Lower leg skin (tissue), 3 donors: ENCODE measurements around the gene AXIN2.

Source experiments
- POLR2A ChIP-seq, 2 donors: fragments of 450-650 bp; IDR thresholded peaks; one replicate each; pipeline ENCODE4 v1.6.1; 2016 to 2017; ENCODE audit warnings: antibody characterized with exemption in 2 of 2, mild to moderate bottlenecking in 1 of 2, moderate library complexity in 1 of 2
- TF ChIP-seq, protein P1 (sequence below), 3 donors: fragments of 450-650 bp; IDR thresholded peaks; one replicate each; pipeline ENCODE4 v1.5.1; 2016; ENCODE audit warnings: antibody characterized with exemption in 3 of 3, mild to moderate bottlenecking in 3 of 3, moderate library complexity in 2 of 3

DNA sequence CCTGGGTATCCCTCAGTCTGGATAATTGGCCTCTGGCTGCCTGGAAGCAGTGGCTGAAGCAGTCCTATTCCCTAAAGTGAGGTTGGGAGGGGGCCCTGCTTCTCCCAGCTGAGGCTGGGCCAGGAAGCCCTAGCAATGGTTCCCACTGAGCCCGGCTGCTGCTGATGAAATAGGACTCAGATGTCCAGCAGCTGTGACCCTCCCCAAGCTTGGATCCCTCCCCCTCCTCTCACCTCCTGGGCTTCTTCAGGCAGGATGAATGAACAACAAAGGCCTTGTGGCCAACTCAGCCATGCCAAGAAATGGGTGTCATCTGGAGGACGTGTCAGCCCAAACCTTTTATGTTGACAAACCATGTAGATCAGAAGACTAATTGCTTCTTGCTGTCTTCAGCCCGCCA is 42.0 kb downstream of the AXIN2 start:
- TF ChIP-seq POLR2A (IDR thresholded peaks at IDR 0.05): no peak
- TF ChIP-seq, protein P1, sequence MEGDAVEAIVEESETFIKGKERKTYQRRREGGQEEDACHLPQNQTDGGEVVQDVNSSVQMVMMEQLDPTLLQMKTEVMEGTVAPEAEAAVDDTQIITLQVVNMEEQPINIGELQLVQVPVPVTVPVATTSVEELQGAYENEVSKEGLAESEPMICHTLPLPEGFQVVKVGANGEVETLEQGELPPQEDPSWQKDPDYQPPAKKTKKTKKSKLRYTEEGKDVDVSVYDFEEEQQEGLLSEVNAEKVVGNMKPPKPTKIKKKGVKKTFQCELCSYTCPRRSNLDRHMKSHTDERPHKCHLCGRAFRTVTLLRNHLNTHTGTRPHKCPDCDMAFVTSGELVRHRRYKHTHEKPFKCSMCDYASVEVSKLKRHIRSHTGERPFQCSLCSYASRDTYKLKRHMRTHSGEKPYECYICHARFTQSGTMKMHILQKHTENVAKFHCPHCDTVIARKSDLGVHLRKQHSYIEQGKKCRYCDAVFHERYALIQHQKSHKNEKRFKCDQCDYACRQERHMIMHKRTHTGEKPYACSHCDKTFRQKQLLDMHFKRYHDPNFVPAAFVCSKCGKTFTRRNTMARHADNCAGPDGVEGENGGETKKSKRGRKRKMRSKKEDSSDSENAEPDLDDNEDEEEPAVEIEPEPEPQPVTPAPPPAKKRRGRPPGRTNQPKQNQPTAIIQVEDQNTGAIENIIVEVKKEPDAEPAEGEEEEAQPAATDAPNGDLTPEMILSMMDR (IDR thresholded peaks at IDR 0.05): no peak
